Esophagus muscularis mucosa (tissue), 4 donors: ENCODE results near the gene H6PD. TPM values are rescaled to one million over a fixed set of nuclear protein-coding genes. Genes with fewer than 3 reads are reported as not detected.
A peak's percentile ranks its signal among the peaks of the same experiment; 100 is the strongest.

Source experiments
- DNase-seq: peaks from one replicate; pipeline ENCODE4 v3.0.0-alpha.2; 2017; ENCODE audit errors: extremely low spot score
- H3K27ac ChIP-seq, 4 donors: fragments of 200-600 bp; sonication (generic); replicated peaks in 1 of 4; 1 replicate in 3 of 4; 2 replicates in 1 of 4; pipeline ENCODE4 v1.5.1; 2016 to 2019; ENCODE audit warnings: mild to moderate bottlenecking in 1 of 4
- H3K27me3 ChIP-seq, 4 donors: fragments of 200-600 bp; sonication (generic); one replicate each; pipeline versions ENCODE4 v1.5.1 to v1.6.0; 2016 to 2019
- H3K36me3 ChIP-seq, 4 donors: fragments of 200-600 bp; sonication (generic); one replicate each; pipeline ENCODE4 v1.5.1; 2016 to 2019
- H3K4me1 ChIP-seq, 4 donors: fragments of 200-600 bp; sonication (generic); one replicate each; pipeline ENCODE4 v1.5.1; 2016 to 2019
- H3K4me3 ChIP-seq, 4 donors: fragments of 200-600 bp; sonication (generic); 1 replicate in 2 of 4; 2 replicates in 2 of 4; pipeline ENCODE4 v1.5.1; 2016 to 2019; ENCODE audit warnings: mild to moderate bottlenecking in 4 of 4, moderate library complexity in 1 of 4
- H3K9me3 ChIP-seq, 4 donors: fragments of 200-600 bp; sonication (generic); 1 replicate in 3 of 4; 2 replicates in 1 of 4; pipeline ENCODE4 v1.5.1; 2016 to 2019
- EP300 ChIP-seq: sonication (generic); formaldehyde crosslinking; IDR thresholded peaks from one replicate; pipeline ENCODE4 v1.6.1; 2017; ENCODE audit warnings: antibody characterized with exemption
- POLR2A ChIP-seq: fragments of 450-650 bp; IDR thresholded peaks from one replicate; pipeline ENCODE4 v1.6.1; 2017; ENCODE audit warnings: antibody characterized with exemption, moderate library complexity, mild to moderate bottlenecking, low read depth
- POLR2AphosphoS5 ChIP-seq, 2 donors: sonication (generic); formaldehyde crosslinking; IDR thresholded peaks; one replicate each; pipeline ENCODE4 v1.6.1; 2017; ENCODE audit warnings: antibody characterized with exemption in 2 of 2
- WGBS: methylation state at CpG from one replicate; pipeline ENCODE4 v1.1.5; 2018; 5-methylcytosine and 5-hydroxymethylcytosine counted together
- intact Hi-C: fragments of 100-400 bp; cut with DNase I; formaldehyde crosslinking; loops from one replicate; pipeline ENCODE4 v1.15.1; 2023
- total RNA-seq, 4 donors: library from RNA; depleted of rRNA; stranded (reverse); fragments of >200 nt; gene quantifications; one replicate each; pipeline versions ENCODE4 v1.1.0 to v1.2.1, GENCODE V29; 2016
- TF ChIP-seq, protein P1 (sequence below), 3 experiments: fragments of 200-600 bp in 2 of 3; fragments of 450-650 bp in 1 of 3; sonication (generic) in 2 of 3; IDR thresholded peaks; one replicate each; pipeline ENCODE4 v1.5.1; 2017 to 2019; ENCODE audit warnings: antibody characterized with exemption in 3 of 3, mild to moderate bottlenecking in 2 of 3, moderate library complexity in 1 of 3

Gene H6PD
- total RNA-seq, 4 donors from 2014 or later: 31.1 to 54.4 (median 38.4) TPM

GRCh38 chr1:9256332-9256731 is 21.8 kb downstream of the H6PD start:
- 90% methylated on average over 2 of the region's 7 CpGs for WGBS
- no peak for DNase-seq
- intact Hi-C loops: no loop called here
- TF ChIP-seq POLR2A: no peak
- TF ChIP-seq POLR2AphosphoS5 (IDR thresholded peaks at IDR 0.05): no peak
- TF ChIP-seq, protein P1, sequence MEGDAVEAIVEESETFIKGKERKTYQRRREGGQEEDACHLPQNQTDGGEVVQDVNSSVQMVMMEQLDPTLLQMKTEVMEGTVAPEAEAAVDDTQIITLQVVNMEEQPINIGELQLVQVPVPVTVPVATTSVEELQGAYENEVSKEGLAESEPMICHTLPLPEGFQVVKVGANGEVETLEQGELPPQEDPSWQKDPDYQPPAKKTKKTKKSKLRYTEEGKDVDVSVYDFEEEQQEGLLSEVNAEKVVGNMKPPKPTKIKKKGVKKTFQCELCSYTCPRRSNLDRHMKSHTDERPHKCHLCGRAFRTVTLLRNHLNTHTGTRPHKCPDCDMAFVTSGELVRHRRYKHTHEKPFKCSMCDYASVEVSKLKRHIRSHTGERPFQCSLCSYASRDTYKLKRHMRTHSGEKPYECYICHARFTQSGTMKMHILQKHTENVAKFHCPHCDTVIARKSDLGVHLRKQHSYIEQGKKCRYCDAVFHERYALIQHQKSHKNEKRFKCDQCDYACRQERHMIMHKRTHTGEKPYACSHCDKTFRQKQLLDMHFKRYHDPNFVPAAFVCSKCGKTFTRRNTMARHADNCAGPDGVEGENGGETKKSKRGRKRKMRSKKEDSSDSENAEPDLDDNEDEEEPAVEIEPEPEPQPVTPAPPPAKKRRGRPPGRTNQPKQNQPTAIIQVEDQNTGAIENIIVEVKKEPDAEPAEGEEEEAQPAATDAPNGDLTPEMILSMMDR (IDR thresholded peaks at IDR 0.05): no peak
- no peak for TF ChIP-seq EP300
- no peak overlapping the region for H3K4me3 ChIP-seq
- peak overlapping the region in 1 of 4 donors; percentile 41 for H3K27ac ChIP-seq
- H3K9me3 ChIP-seq: no peaks in the 10 kb centered on the region
- H3K36me3 ChIP-seq: peaks cover 0 to 28% (median 16%) of the 10 kb centered on the region in 4 donors
- peaks cover 8 to 50% (median 38%) of the 10 kb centered on the region in 4 donors for H3K4me1 ChIP-seq
- no peaks in the 10 kb centered on the region for H3K27me3 ChIP-seq

GRCh38 chr1:9257851-9258250 is 23.3 kb downstream of the H6PD start:
- 97% methylated on average over 22 of the region's 22 CpGs for WGBS
- no peak for DNase-seq

DNA sequence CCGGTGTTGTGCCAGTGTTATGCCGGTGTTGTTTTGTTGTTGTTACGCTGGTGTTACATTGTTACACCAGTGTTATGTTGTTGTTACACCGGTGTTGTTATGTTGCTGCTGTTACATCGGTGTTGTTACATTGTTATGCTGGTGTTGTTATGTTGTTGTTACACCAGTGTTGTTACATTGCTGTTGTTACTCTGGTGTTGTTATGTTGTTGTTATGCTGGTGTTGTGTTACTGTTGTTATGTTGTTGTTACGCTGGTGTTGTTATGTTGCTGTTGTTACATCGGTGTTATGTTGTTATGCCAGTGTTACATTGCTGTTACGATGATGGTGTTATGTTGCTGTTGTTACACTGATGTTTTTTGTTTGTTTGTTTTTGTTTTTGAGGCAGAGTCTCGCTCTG is 24.1 kb downstream of the H6PD start:
- no peaks in the 10 kb centered on the region for H3K27me3 ChIP-seq
- no peak for DNase-seq
- intact Hi-C loops: no loop called here
- no peak overlapping the region for H3K4me3 ChIP-seq
- TF ChIP-seq, protein P1 (IDR thresholded peaks at IDR 0.05): no peak
- no peak for TF ChIP-seq EP300
- no peak for TF ChIP-seq POLR2A
- no peak for TF ChIP-seq POLR2AphosphoS5 (IDR thresholded peaks at IDR 0.05)
- no peaks in the 10 kb centered on the region for H3K9me3 ChIP-seq
- H3K4me1 ChIP-seq: peaks cover 0 to 27% (median 16%) of the 10 kb centered on the region in 4 donors
- H3K27ac ChIP-seq: no peak overlapping the region
- WGBS: 99% methylated on average over 9 of the region's 9 CpGs
- peaks cover 18 to 51% (median 38%) of the 10 kb centered on the region in 4 donors for H3K36me3 ChIP-seq

More at GRCh38 chr1:9257851-9258250, 23.3 kb downstream of the H6PD start:
- peaks cover 10 to 43% (median 31%) of the 10 kb centered on the region in 4 donors for H3K36me3 ChIP-seq
- peaks cover 0 to 35% (median 23%) of the 10 kb centered on the region in 4 donors for H3K4me1 ChIP-seq
- intact Hi-C loops: no loop called here
- H3K4me3 ChIP-seq: no peak overlapping the region
- no peaks in the 10 kb centered on the region for H3K27me3 ChIP-seq
- no peak for TF ChIP-seq EP300
- TF ChIP-seq, protein P1 (IDR thresholded peaks at IDR 0.05): no peak
- TF ChIP-seq POLR2AphosphoS5 (IDR thresholded peaks at IDR 0.05): no peak
- no peak for TF ChIP-seq POLR2A
- H3K9me3 ChIP-seq: no peaks in the 10 kb centered on the region
- peak overlapping the region in 1 of 4 donors; percentile 25 for H3K27ac ChIP-seq

DNA sequence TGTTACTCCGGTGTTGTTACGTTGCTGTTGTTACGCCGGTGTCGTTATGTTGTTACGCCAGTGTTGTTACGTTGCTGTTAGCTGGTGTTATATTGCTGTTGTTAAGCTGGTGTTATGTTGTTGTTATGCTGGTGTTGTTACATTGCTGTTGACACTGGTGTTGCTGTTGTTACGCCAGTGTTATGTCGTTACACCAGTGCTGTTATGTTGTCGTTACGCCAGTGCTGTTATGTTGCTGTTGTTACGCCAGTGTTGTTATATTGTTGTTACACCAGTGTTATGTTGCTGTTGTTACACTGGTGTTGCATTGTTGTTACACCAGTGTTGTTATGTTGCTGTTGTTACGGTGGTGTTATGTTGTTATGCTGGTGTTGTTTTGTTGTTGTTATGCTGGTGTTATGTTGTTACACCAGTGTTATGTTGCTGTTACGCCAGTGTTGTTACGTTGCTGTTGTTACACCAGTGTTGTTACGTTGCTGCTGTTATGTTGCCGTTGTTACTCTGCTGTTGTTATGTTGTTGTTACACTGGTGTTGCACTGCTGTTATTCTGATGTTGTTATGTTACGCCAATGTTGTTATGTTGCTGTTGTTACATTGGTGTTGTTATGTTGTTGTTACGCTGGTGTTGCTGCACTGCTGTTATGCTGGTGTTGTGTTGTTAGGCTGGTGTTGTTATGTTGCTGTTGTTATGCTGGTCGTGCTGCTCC is 25.6 kb downstream of the H6PD start:
- intact Hi-C loops: no loop called here

DNA sequence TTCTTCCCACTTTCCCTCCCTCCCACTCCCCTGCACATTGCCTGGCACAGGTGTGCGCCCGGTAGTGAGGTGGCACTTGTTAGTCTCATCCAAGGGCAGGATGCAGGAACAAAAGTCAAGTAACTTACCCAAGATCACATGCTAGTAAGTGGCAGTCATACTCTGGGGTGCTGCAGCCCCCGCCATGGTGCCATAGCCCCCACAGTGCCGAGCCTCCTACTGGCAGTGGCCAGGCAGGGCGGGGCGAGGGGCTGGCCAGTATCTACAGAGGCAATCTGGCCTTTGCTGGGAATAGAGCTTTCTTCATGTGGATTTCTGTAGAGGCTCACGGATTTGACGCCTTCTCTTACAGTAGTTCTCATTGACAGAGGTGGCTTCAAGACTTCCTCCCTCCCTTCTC is 26.9 kb downstream of the H6PD start:
- intact Hi-C loops: no loop called here
- no peaks in the 10 kb centered on the region for H3K9me3 ChIP-seq
- H3K27me3 ChIP-seq: no peaks in the 10 kb centered on the region
- TF ChIP-seq POLR2AphosphoS5 (IDR thresholded peaks at IDR 0.05) (no peak), POLR2A (no peak), EP300 (no peak)
- TF ChIP-seq, protein P1 (IDR thresholded peaks at IDR 0.05): no peak
- H3K27ac ChIP-seq: no peak overlapping the region
- H3K36me3 ChIP-seq: peaks cover 30 to 58% (median 54%) of the 10 kb centered on the region in 4 donors
- 94% methylated on average over 7 of the region's 8 CpGs for WGBS
- peaks cover 2 to 24% (median 14%) of the 10 kb centered on the region in 4 donors for H3K4me1 ChIP-seq
- DNase-seq: no peak
- H3K4me3 ChIP-seq: no peak overlapping the region

More for the DNA sequence above, 25.6 kb downstream of the H6PD start:
- TF ChIP-seq EP300: no peak
- no peaks in the 10 kb centered on the region for H3K27me3 ChIP-seq
- H3K4me1 ChIP-seq: peaks cover 0 to 23% (median 13%) of the 10 kb centered on the region in 4 donors
- H3K36me3 ChIP-seq: peaks cover 30 to 61% (median 54%) of the 10 kb centered on the region in 4 donors
- DNase-seq: no peak
- H3K27ac ChIP-seq: no peak overlapping the region
- H3K9me3 ChIP-seq: no peaks in the 10 kb centered on the region
- H3K4me3 ChIP-seq: no peak overlapping the region
- WGBS: 89% methylated on average over 20 of the region's 20 CpGs
